HL-60 (cell line): ENCODE measurements around the gene PDLIM5.

Experiments used
- POLR2AphosphoS5 ChIP-seq: IDR thresholded peaks from 2 replicates; pipeline ENCODE4 v1.6.1; 2012; ENCODE audit warnings: low read depth
- TF ChIP-seq, protein P1 (sequence below): IDR thresholded peaks from one replicate; pipeline ENCODE4 v1.5.1; 2011; ENCODE audit warnings: low read length, control low read depth, inconsistent platforms; ENCODE audit not compliant: insufficient read depth
- TF ChIP-seq, protein P2 (sequence below): IDR thresholded peaks from 2 replicates; pipeline ENCODE4 v1.6.1; 2012; ENCODE audit warnings: low read depth; ENCODE audit not compliant: insufficient replicate concordance

GRCh38 chr4:94495408-94495807 is 43.7 kb downstream of the PDLIM5 start:
- TF ChIP-seq, protein P1, sequence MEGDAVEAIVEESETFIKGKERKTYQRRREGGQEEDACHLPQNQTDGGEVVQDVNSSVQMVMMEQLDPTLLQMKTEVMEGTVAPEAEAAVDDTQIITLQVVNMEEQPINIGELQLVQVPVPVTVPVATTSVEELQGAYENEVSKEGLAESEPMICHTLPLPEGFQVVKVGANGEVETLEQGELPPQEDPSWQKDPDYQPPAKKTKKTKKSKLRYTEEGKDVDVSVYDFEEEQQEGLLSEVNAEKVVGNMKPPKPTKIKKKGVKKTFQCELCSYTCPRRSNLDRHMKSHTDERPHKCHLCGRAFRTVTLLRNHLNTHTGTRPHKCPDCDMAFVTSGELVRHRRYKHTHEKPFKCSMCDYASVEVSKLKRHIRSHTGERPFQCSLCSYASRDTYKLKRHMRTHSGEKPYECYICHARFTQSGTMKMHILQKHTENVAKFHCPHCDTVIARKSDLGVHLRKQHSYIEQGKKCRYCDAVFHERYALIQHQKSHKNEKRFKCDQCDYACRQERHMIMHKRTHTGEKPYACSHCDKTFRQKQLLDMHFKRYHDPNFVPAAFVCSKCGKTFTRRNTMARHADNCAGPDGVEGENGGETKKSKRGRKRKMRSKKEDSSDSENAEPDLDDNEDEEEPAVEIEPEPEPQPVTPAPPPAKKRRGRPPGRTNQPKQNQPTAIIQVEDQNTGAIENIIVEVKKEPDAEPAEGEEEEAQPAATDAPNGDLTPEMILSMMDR = no peak
- no peak for TF ChIP-seq POLR2AphosphoS5
- TF ChIP-seq, protein P2, sequence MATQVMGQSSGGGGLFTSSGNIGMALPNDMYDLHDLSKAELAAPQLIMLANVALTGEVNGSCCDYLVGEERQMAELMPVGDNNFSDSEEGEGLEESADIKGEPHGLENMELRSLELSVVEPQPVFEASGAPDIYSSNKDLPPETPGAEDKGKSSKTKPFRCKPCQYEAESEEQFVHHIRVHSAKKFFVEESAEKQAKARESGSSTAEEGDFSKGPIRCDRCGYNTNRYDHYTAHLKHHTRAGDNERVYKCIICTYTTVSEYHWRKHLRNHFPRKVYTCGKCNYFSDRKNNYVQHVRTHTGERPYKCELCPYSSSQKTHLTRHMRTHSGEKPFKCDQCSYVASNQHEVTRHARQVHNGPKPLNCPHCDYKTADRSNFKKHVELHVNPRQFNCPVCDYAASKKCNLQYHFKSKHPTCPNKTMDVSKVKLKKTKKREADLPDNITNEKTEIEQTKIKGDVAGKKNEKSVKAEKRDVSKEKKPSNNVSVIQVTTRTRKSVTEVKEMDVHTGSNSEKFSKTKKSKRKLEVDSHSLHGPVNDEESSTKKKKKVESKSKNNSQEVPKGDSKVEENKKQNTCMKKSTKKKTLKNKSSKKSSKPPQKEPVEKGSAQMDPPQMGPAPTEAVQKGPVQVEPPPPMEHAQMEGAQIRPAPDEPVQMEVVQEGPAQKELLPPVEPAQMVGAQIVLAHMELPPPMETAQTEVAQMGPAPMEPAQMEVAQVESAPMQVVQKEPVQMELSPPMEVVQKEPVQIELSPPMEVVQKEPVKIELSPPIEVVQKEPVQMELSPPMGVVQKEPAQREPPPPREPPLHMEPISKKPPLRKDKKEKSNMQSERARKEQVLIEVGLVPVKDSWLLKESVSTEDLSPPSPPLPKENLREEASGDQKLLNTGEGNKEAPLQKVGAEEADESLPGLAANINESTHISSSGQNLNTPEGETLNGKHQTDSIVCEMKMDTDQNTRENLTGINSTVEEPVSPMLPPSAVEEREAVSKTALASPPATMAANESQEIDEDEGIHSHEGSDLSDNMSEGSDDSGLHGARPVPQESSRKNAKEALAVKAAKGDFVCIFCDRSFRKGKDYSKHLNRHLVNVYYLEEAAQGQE = no peak
